T-cell (primary cell): ENCODE data around the gene MT1G. TPM values are rescaled to one million over a fixed set of nuclear protein-coding genes. Genes with fewer than 3 reads are reported as not detected.

ENCODE experiments used
- ATAC-seq, 4 experiments: fragments of 200-7000 bp in 3 of 4; fragments of 150-1000 bp in 1 of 4; cut with Tn5 transposase; replicated peaks in 1 of 4; 1 replicate in 3 of 4; 2 replicates in 1 of 4; pipeline ENCODE4 v1.10.0; 2021; ENCODE audit warnings: moderate library complexity in 3 of 4, mild to moderate bottlenecking in 2 of 4, moderate number of reproducible peaks in 1 of 4
- CTCF ChIA-PET, 2 donors: fragments of 300-600 bp; sonication (Branson Sonifier 250); formaldehyde crosslinking; loops; one replicate each; lab custom pipeline; 2022; ENCODE audit warnings: antibody characterized with exemption in 2 of 2; lab: Charles Lee
- POLR2A ChIA-PET, 2 donors: fragments of 300-600 bp; sonication (Branson Sonifier 250); formaldehyde crosslinking; loops; one replicate each; lab custom pipeline; 2022; ENCODE audit warnings: antibody characterized with exemption in 2 of 2; lab: Charles Lee
- DNase-seq, 35 experiments: peaks; one replicate each; pipeline versions ENCODE4 v3.0.0 to v3.0.0-alpha.2; 2013 to 2023
- H3K27ac ChIP-seq: one replicate; pipeline ENCODE4 v1.5.1; 2013; ENCODE audit warnings: low read length
- H3K27me3 ChIP-seq, 2 experiments: replicated peaks in 1 of 2; 1 replicate in 1 of 2; 2 replicates in 1 of 2; pipeline versions ENCODE4 v1.6.1 to v1.7.0; 2013; ENCODE audit warnings: low read length in 1 of 2, mixed read lengths in 1 of 2; ENCODE audit not compliant: control insufficient read depth in 2 of 2, insufficient read depth in 2 of 2; ENCODE audit errors: extremely low read depth in 1 of 2
- H3K36me3 ChIP-seq, 2 donors: 1 replicate in 1 of 2; 2 replicates in 1 of 2; pipeline versions ENCODE4 v1.6.1 to v1.7.0; 2013; ENCODE audit warnings: low read length in 1 of 2; ENCODE audit not compliant: control insufficient read depth in 2 of 2, insufficient read depth in 1 of 2; ENCODE audit errors: extremely low read depth in 1 of 2
- H3K4me1 ChIP-seq, 2 experiments: 1 replicate in 1 of 2; 2 replicates in 1 of 2; pipeline versions ENCODE4 v1.6.1 to v1.7.0; 2013; ENCODE audit warnings: low read length in 2 of 2, mixed read lengths in 1 of 2; ENCODE audit not compliant: insufficient read depth in 2 of 2, control insufficient read depth in 1 of 2; ENCODE audit errors: extremely low read depth in 1 of 2
- H3K4me3 ChIP-seq, 2 donors: 1 replicate in 1 of 2; 2 replicates in 1 of 2; pipeline versions ENCODE4 v1.5.1 to v1.7.0; 2013; ENCODE audit warnings: mild to moderate bottlenecking in 2 of 2, low read length in 1 of 2, moderate library complexity in 1 of 2; ENCODE audit not compliant: control insufficient read depth in 1 of 2; ENCODE audit errors: extremely low read depth in 1 of 2
- H3K9me3 ChIP-seq: 2 replicates; pipeline ENCODE4 v1.7.0; 2013
- H3K27ac Mint-ChIP-seq, 2 donors: one replicate each; pipeline ENCODE4 v1.8.0; 2020 to 2021; ENCODE audit warnings: mild to moderate bottlenecking in 2 of 2, mixed read lengths in 2 of 2
- H3K27me3 Mint-ChIP-seq, 2 donors: one replicate each; pipeline ENCODE4 v1.8.0; 2021 to 2022; ENCODE audit warnings: mixed read lengths in 2 of 2
- H3K36me3 Mint-ChIP-seq: one replicate; pipeline ENCODE4 v1.8.0; 2021; ENCODE audit warnings: mixed read lengths
- H3K4me1 Mint-ChIP-seq, 3 donors: one replicate each; pipeline ENCODE4 v1.8.0; 2020 to 2022; ENCODE audit warnings: mixed read lengths in 3 of 3, mild to moderate bottlenecking in 1 of 3
- H3K4me3 Mint-ChIP-seq, 3 donors: one replicate each; pipeline ENCODE4 v1.8.0; 2020 to 2022; ENCODE audit warnings: mild to moderate bottlenecking in 3 of 3, mixed read lengths in 3 of 3, moderate library complexity in 3 of 3
- H3K9me3 Mint-ChIP-seq, 3 donors: one replicate each; pipeline ENCODE4 v1.8.0; 2020 to 2022; ENCODE audit warnings: mixed read lengths in 3 of 3
- WGBS: methylation state at CpG from one replicate; pipeline ENCODE4 v1.1.5; 2013; ENCODE audit warnings: missing lambda C conversion rate; ENCODE audit not compliant: insufficient coverage; 5-methylcytosine and 5-hydroxymethylcytosine counted together
- total RNA-seq, 35 experiments: library from RNA in 6 of 35; stranded (reverse) in 6 of 35; fragments of 120-200 nt in 1 of 35; gene quantifications; one replicate each; pipeline versions ENCODE4 v1.2.1 to v1.2.4 and lab custom pipeline; 2013 to 2026

Gene MT1G
- total RNA-seq, 5 donors from 2014 or later (not counting 1 experiment from before 2014, with no cell fraction given), result 2.0 to 4.1 (median 4.0) TPM; not detected in 2

DNA sequence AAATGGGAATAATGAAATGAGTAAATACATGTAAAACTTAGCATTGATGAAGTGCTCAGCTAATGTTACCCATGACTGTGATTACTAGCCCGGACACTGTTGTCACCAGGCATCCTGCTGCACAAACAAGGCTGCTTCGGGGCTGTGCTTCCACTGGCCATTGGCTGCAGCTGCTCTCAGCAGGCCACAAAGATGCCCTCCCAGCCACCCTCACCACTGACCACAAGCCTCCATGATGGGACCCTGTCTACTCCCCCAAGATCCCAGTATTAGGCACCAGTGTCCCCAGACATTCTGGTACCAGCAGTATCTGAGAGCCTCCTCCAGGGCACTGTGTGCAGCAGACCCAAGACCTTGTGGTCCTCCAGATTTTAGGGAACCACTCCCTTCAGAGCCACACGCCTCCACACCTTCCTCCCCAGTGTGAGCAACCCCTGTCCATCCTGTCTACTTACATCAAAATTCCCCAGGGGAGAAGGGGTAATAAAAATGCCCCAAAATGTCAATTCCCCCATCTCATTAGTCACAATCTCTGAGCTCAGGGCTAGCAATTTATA is 42.4 kb upstream of the MT1G start:
- ATAC-seq (no peak), DNase-seq (no peak)
- H3K9me3 ChIP-seq, result no peaks in the 10 kb centered on the region
- H3K4me3 ChIP-seq, result peak overlapping the region in 1 of 2 donors; percentile 48
- Mint-ChIP-seq H3K27ac (peak overlapping the region; percentile 94 to 97), H3K36me3 (no peaks in the 10 kb centered on the region), H3K4me3 (peak overlapping the region; percentile 18 to 95 (median 76)), H3K27me3 (no peaks in the 10 kb centered on the region), H3K4me1 (peaks cover 36 to 48% (median 43%) of the 10 kb centered on the region in 3 donors), H3K9me3 (no peaks in the 10 kb centered on the region)
- ChIA-PET CTCF (no interaction called here), POLR2A (interaction anchor here in 1 of 2 donors (0.6 kb wide), 1 partner anchor 135 kb away, joined by 3 read pairs; no protein-coding TSS in a partner anchor)
- peaks cover 14 to 31% of the 10 kb centered on the region in 2 experiments for H3K4me1 ChIP-seq
- no peaks in the 10 kb centered on the region for H3K36me3 ChIP-seq
- peak overlapping the region; percentile 63 for H3K27ac ChIP-seq
- WGBS, result 94% methylated on average over 2 of the region's 3 CpGs
- H3K27me3 ChIP-seq, result no peaks in the 10 kb centered on the region

DNA sequence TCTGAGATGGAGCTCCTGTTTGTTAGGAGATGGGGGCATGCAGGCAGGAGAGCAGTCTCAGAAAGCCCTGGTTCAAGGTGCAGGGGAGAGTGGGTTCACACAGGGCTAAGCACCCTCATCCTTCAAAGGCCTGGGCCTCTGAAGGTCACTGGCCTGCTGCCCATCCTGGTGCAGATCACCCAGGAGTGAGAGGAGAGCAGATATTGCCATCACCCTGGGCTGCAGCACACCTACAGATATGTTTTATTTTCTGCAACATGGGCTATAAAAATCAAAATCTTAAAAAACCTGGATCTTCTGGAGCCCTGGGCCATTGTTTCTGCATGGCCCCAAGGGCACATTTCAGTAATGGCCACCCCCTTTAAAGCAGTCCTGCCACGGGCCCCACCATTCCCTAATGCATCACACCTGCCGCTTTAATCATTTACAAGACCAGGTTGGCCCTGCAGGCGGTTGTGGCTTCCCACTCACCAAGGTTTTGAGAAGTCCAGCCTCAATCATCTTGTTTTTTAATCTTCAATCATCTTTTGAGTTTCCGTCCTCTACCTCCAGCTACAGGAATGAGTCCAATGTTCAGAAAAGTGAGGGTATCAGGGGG is 41.7 kb upstream of the MT1G start:
- Histone ChIP-seq H3K4me3 (peak overlapping the region; percentile 41 to 48), H3K27me3 (no peaks in the 10 kb centered on the region), H3K9me3 (no peaks in the 10 kb centered on the region), H3K27ac (peak overlapping the region; percentile 63), H3K4me1 (peaks cover 14 to 31% of the 10 kb centered on the region in 2 experiments), H3K36me3 (no peaks in the 10 kb centered on the region)
- no CpG with 5 or more reads among the region's 4 CpGs for WGBS
- no peaks in the 10 kb centered on the region for H3K9me3 Mint-ChIP-seq
- no peak for ATAC-seq
- peak overlapping the region; percentile 76 to 95 (median 80) for H3K4me3 Mint-ChIP-seq
- CTCF ChIA-PET, result interaction anchor here in 1 of 2 donors (0.6 kb wide), 2 partner anchors 75 to 212 kb away, joined by 3 to 4 read pairs; no protein-coding TSS in a partner anchor
- DNase-seq, result no peak
- H3K4me1 Mint-ChIP-seq, result peaks cover 36 to 48% (median 43%) of the 10 kb centered on the region in 3 donors
- H3K36me3 Mint-ChIP-seq, result no peaks in the 10 kb centered on the region
- POLR2A ChIA-PET, result interaction anchor here in 1 of 2 donors (0.7 kb wide), 1 partner anchor 69 kb away, joined by 3 read pairs; no protein-coding TSS in a partner anchor
- H3K27me3 Mint-ChIP-seq, result no peaks in the 10 kb centered on the region
- peak overlapping the region; percentile 94 to 97 for H3K27ac Mint-ChIP-seq

DNA sequence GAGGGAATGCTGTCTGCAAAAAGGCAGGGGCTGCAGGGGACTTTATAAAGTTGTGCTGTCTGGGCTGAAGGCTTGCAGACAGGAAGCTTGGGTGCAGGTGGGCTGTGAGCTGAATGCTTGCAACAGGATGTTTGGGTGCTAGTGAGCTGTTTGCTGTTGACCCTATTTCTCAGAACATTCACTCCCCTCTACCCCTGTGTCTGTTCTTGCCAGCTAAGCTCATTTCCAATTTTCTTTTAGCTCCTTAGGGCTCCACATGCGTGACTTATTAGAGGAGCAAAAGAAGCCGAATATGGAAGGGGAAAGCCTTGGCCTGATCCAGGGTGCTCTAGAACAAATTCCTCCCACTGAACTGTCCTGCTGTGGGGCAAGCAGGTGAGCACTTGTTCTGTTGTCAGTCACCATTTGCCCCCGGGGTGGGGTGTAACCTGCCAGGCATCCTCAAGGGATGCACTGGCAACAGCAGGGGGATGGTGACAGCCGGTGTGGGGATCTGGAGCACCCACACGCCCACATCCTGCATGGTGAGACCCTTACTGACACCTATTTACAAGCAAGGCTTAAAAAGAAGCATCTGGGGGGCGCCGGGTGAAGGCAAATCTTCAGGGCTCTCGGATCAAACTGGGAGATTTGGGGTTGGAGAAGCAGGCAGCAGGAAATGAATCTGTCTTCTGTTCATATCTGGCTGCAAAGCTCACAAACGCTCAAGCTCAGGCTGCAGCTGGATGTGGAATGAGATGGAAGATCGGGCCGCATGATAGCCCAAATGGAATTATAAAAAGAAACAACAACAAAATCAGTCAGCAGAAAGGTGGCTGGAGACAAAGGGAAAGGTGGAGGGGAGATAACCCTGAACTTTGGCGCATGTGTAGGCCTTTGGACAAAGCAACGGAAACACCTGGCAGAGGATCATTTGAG is 40.9 kb upstream of the MT1G start:
- Histone ChIP-seq H3K4me1 (peaks cover 14 to 31% of the 10 kb centered on the region in 2 experiments), H3K36me3 (no peaks in the 10 kb centered on the region), H3K27ac (peak overlapping the region; percentile 63), H3K27me3 (no peaks in the 10 kb centered on the region), H3K4me3 (peak overlapping the region; percentile 41 to 48), H3K9me3 (no peaks in the 10 kb centered on the region)
- H3K27ac Mint-ChIP-seq, result peak overlapping the region; percentile 94 to 97
- ATAC-seq (peak; percentile 93 to 95 (median 95)), DNase-seq (peak in 33 of 35 experiments; percentile 10 to 67 (median 38))
- H3K4me1 Mint-ChIP-seq, result peaks cover 36 to 48% (median 43%) of the 10 kb centered on the region in 3 donors
- no peaks in the 10 kb centered on the region for H3K9me3 Mint-ChIP-seq
- no peaks in the 10 kb centered on the region for H3K27me3 Mint-ChIP-seq
- 35% methylated on average over 4 of the region's 13 CpGs for WGBS
- ChIA-PET CTCF (interaction anchor here (0.6 to 1.4 kb wide), 6 partner anchors 8 to 213 kb away, joined by 3 to 6 read pairs (median 4); no protein-coding TSS in a partner anchor), POLR2A (interaction anchor here (0.6 to 0.7 kb wide), 2 partner anchors 70 to 312 kb away, joined by 3 read pairs; no protein-coding TSS in a partner anchor)
- peak overlapping the region; percentile 76 to 95 (median 80) for H3K4me3 Mint-ChIP-seq
- no peaks in the 10 kb centered on the region for H3K36me3 Mint-ChIP-seq

DNA sequence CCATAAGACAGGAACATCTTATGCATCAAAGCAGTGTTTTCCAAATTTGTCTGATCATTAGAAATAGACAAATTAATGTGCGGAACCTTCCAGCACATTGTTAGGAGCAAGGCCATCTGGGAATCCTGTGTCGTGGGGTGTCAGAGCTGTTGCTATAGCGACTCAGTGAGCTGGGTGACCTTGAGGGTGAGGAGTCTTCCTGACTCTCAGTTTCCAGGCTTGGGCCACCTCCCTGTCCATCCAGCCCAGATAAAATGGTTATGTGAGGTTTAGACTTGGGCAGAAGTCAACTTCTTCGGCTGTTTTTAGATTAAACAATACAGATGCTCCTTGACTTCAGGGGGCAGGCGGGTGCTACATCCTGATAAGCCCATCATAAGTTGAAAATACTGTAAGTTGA is 35.0 kb upstream of the MT1G start:
- CTCF ChIA-PET, result interaction anchor here (0.7 to 3.7 kb wide), 16 partner anchors 12 to 483 kb away, joined by 3 to 93 read pairs (median 6); partner anchors contain the start of genes MT2A (in 1 of the 2), PSME3IP1 (in 1 of the 2) and RSPRY1 (in 1 of the 2)
- H3K9me3 Mint-ChIP-seq, result no peaks in the 10 kb centered on the region

DNA sequence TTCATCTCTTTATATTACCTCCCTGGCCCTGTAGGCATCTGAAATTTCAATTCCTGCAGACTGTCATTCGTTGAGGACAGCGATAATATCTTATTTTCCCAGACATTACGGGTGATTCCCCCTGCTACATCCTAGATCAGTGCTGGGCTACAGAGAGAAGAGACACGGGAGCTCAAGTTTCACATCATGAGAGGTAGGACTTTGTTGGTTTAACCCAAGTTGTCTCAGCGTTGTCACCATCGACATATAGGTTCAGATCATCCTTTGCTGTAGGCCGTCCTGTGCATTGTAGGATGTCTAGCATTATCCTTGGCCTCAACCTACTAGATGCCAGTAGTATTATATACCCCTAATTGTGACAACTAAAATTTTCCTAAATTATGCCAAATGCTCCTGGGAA is 33.7 kb upstream of the MT1G start:
- no peaks in the 10 kb centered on the region for H3K27me3 Mint-ChIP-seq
- no peak for ATAC-seq
- Histone ChIP-seq H3K4me3 (no peak overlapping the region), H3K9me3 (no peaks in the 10 kb centered on the region), H3K36me3 (no peaks in the 10 kb centered on the region), H3K4me1 (peaks cover 0 to 3% of the 10 kb centered on the region in 2 experiments), H3K27ac (no peak overlapping the region), H3K27me3 (peaks cover 0 to 2% of the 10 kb centered on the region in 2 experiments)
- DNase-seq, result no peak
- peak overlapping the region in 1 of 2 donors; percentile 58 for H3K27ac Mint-ChIP-seq
- ChIA-PET CTCF (interaction anchor here (0.6 to 3.7 kb wide), 49 partner anchors 10 to 1034 kb away, joined by 3 to 93 read pairs (median 4); partner anchors contain the start of genes ADGRG5 (in 1 of the 2), BBS2 (in 1 of the 2), KATNB1 (in 1 of the 2) and MT1B (in 1 of the 2)), POLR2A (interaction anchor here in 1 of 2 donors (0.6 kb wide), 1 partner anchor 214 kb away, joined by 4 read pairs; no protein-coding TSS in a partner anchor)
- peaks cover 0 to 11% (median 10%) of the 10 kb centered on the region in 3 donors for H3K4me1 Mint-ChIP-seq
- no peaks in the 10 kb centered on the region for H3K36me3 Mint-ChIP-seq
- WGBS, result 100% methylated on average over 1 of the region's 7 CpGs
- peaks cover 0 to 5% (median 0%) of the 10 kb centered on the region in 3 donors for H3K9me3 Mint-ChIP-seq
- no peak overlapping the region for H3K4me3 Mint-ChIP-seq

More for the DNA sequence above, 35.0 kb upstream of the MT1G start:
- no peak overlapping the region for H3K4me3 Mint-ChIP-seq
- ATAC-seq, result no peak
- POLR2A ChIA-PET, result no interaction called here
- no peaks in the 10 kb centered on the region for H3K27me3 Mint-ChIP-seq
- H3K36me3 Mint-ChIP-seq, result no peaks in the 10 kb centered on the region
- peaks cover 0 to 5% of the 10 kb centered on the region in 2 experiments for H3K4me1 ChIP-seq
- no peak for DNase-seq
- WGBS, result 100% methylated on average over 2 of the region's 5 CpGs
- H3K27ac Mint-ChIP-seq, result no peak overlapping the region
- H3K27me3 ChIP-seq, result no peaks in the 10 kb centered on the region
- H3K36me3 ChIP-seq, result no peaks in the 10 kb centered on the region
- peaks cover 8 to 14% (median 13%) of the 10 kb centered on the region in 3 donors for H3K4me1 Mint-ChIP-seq
- no peaks in the 10 kb centered on the region for H3K9me3 ChIP-seq
- H3K27ac ChIP-seq, result no peak overlapping the region
- no peak overlapping the region for H3K4me3 ChIP-seq
